Cardiac muscle cell (in vitro differentiated cells and primary cell): ENCODE data around the gene ADGRD2. TPM values are rescaled to one million over a fixed set of nuclear protein-coding genes. Genes with fewer than 3 reads are reported as not detected.

Experiments used
- DNase-seq, 2 donors: peaks; one replicate each; pipeline versions ENCODE4 v3.0.0 to v3.0.0-alpha.2; 2010 to 2017; ENCODE audit warnings: low read depth in 1 of 2, low spot score in 1 of 2
- H3K27ac ChIP-seq: fragments of 200-600 bp; sonication (generic); 2 replicates; pipeline ENCODE4 v1.5.1; 2016
- H3K27me3 ChIP-seq: fragments of 200-600 bp; sonication (generic); 2 replicates; pipeline ENCODE4 v1.6.0; 2016; ENCODE audit warnings: control low read depth
- H3K36me3 ChIP-seq: fragments of 200-600 bp; sonication (generic); 2 replicates; pipeline ENCODE4 v1.5.1; 2016; ENCODE audit warnings: control low read depth
- H3K4me1 ChIP-seq: fragments of 200-600 bp; sonication (generic); 2 replicates; pipeline ENCODE4 v1.8.1; 2017; ENCODE audit warnings: low read depth, mild to moderate bottlenecking, mixed run types
- H3K4me3 ChIP-seq: fragments of 200-600 bp; sonication (generic); 2 replicates; pipeline ENCODE4 v1.5.1; 2016; ENCODE audit warnings: mild to moderate bottlenecking
- H3K9me3 ChIP-seq: fragments of 200-600 bp; sonication (generic); 2 replicates; pipeline ENCODE4 v1.5.1; 2017; ENCODE audit warnings: low read depth, mild to moderate bottlenecking, control low read depth
- polyA plus RNA-seq: library from polyadenylated mRNA; unstranded; fragments of >200 nt; fragmentation: Nextera tagmentation; extraction: Ambion mirVana; gene quantifications from 2 replicates; pipeline ENCODE4 v1.2.1, GENCODE V29; 2016
- total RNA-seq: library from RNA; depleted of rRNA; stranded (reverse); fragments of >200 nt; gene quantifications from 2 replicates; pipeline ENCODE4 v1.2.3, GENCODE V29; 2016
- TF ChIP-seq, protein P1 (sequence below): IDR thresholded peaks from 2 replicates; pipeline ENCODE4 v1.5.1; 2012; ENCODE audit warnings: low read depth, mild to moderate bottlenecking, low read length

The ADGRD2 gene
- total and polyA plus RNA-seq, 2 experiments from 2014 or later: not detected

DNA sequence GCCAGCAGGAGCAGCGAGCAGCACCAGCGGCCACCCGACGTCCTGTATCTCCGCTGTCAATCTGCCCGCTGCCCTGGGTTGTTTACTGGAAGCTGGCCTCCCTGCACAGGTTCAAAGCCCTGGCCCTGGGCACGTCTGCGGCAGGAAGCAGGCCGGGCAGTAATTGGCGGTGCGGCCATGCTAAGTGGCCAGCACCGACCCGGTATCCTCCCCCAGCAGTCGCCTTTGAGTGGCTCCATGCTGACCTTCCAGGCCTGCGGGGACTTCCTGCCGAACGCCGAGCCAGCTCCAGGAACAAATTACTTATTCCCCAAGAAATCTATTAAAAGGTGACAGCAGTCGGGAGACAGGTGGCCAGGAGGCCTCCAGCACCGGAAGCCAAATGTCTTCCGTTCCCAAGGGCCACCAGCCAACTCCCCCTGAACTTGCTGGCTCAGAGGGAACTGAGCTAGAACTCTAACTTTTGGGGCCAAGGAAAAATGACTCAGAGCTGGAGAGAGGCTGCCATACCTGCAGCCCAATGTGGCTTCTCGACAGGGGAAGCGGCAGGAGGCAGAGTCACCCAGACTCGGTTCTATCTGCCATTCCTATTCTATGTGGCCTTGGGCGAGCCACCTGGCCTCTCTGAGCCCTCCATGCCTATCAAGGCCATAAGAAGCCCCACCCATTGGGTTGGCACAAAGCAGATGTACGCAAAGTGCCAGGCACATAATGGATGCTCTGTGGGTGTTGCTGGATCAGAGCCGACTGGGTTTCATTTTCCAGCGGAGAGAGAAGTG is 21.3 kb upstream of the ADGRD2 start:
- TF ChIP-seq, protein P1, sequence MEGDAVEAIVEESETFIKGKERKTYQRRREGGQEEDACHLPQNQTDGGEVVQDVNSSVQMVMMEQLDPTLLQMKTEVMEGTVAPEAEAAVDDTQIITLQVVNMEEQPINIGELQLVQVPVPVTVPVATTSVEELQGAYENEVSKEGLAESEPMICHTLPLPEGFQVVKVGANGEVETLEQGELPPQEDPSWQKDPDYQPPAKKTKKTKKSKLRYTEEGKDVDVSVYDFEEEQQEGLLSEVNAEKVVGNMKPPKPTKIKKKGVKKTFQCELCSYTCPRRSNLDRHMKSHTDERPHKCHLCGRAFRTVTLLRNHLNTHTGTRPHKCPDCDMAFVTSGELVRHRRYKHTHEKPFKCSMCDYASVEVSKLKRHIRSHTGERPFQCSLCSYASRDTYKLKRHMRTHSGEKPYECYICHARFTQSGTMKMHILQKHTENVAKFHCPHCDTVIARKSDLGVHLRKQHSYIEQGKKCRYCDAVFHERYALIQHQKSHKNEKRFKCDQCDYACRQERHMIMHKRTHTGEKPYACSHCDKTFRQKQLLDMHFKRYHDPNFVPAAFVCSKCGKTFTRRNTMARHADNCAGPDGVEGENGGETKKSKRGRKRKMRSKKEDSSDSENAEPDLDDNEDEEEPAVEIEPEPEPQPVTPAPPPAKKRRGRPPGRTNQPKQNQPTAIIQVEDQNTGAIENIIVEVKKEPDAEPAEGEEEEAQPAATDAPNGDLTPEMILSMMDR: no peak
- DNase-seq: no peak
- no peak overlapping the region for H3K27ac ChIP-seq
- no peaks in the 10 kb centered on the region for H3K36me3 ChIP-seq
- H3K9me3 ChIP-seq: no peaks in the 10 kb centered on the region
- H3K4me3 ChIP-seq: no peak overlapping the region
- H3K27me3 ChIP-seq: no peaks in the 10 kb centered on the region
- no peaks in the 10 kb centered on the region for H3K4me1 ChIP-seq

DNA sequence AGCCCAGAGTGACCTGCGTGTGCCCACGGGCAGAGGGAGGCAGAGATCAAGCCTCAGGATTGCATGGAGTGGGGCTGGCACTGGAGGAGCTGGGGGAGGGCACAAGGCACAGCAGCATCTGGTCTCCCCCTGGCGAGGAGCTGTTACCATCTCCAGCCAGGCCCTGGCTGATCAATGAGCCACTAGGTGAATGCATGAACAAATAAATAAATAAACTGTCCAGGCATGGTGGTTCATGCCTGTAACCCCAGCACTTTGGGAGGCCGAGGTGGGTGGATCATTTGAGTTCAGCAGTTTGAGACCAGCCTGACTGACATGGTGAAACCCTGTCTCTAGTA is 20.8 kb upstream of the ADGRD2 start:
- H3K27me3 ChIP-seq: no peaks in the 10 kb centered on the region
- no peak for DNase-seq
- no peaks in the 10 kb centered on the region for H3K36me3 ChIP-seq
- H3K9me3 ChIP-seq: no peaks in the 10 kb centered on the region
- no peaks in the 10 kb centered on the region for H3K4me1 ChIP-seq
- H3K27ac ChIP-seq: no peak overlapping the region
- H3K4me3 ChIP-seq: no peak overlapping the region
- TF ChIP-seq, protein P1: no peak

DNA sequence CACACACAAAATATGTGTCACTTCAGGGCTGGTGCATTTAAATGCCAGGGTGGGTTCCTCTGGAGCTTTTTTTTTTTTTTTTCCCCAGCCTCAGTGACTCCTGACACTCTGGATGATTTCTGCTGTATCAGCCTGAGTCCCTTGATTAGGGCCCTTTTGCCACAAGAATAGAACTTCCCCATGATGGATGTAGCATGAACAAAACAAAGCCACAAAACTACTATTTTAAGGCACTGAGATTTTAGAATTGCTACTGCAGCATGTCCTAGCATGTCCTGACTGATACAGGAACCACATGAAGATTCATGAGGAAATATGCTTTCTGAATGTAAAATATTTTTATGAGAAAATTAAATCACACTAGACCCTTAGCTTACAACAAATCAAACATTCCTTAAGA is 13.9 kb upstream of the ADGRD2 start:
- TF ChIP-seq, protein P1: no peak
- no peak for DNase-seq
- no peaks in the 10 kb centered on the region for H3K36me3 ChIP-seq
- no peak overlapping the region for H3K27ac ChIP-seq
- H3K27me3 ChIP-seq: no peaks in the 10 kb centered on the region
- H3K4me3 ChIP-seq: no peak overlapping the region
- no peaks in the 10 kb centered on the region for H3K9me3 ChIP-seq
- H3K4me1 ChIP-seq: no peaks in the 10 kb centered on the region

DNA sequence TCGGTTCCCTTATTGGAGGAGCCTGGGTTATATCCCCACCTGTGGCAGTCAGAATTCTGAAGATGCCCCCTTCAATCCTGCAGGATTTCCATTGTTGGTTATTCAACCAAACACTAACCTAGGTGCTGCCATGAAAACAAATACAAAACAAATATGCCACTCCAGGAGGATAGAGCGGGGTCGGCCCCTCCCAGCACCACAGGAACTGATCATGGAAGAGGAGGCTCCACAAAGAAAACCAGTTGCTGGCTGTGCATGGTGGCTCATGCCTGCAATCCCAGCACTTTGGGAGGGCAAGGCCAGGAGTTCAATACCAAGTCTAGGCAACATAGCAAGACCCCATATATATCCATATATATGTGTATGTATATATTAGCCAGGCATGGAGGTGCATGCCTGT is 13.2 kb upstream of the ADGRD2 start:
- TF ChIP-seq, protein P1: no peak
- no peaks in the 10 kb centered on the region for H3K36me3 ChIP-seq
- no peaks in the 10 kb centered on the region for H3K9me3 ChIP-seq
- no peaks in the 10 kb centered on the region for H3K4me1 ChIP-seq
- no peaks in the 10 kb centered on the region for H3K27me3 ChIP-seq
- H3K27ac ChIP-seq: no peak overlapping the region
- no peak for DNase-seq
- no peak overlapping the region for H3K4me3 ChIP-seq

DNA sequence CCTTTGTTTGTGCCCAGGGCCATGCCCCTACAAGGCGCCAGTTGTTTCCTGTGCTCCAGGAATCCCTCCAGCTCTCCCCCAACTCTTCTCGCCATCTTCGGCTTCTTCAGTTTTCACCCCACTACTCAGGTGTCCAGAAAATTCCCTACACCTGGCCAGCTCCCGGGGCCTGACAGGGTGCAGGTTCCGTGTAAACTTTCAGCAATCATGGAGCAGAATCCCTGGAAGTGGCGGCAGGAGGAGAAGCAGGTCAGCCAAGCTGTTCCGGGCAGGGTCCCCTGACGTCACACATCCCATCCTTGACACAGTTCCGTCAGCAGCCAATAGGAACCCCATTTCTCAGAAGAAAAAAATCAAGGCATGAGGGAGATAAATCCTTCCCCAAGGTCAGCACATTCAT is 12.2 kb upstream of the ADGRD2 start:
- Histone ChIP-seq H3K27ac (no peak overlapping the region), H3K36me3 (no peaks in the 10 kb centered on the region), H3K27me3 (no peaks in the 10 kb centered on the region), H3K4me1 (no peaks in the 10 kb centered on the region), H3K9me3 (no peaks in the 10 kb centered on the region), H3K4me3 (no peak overlapping the region)
- TF ChIP-seq, protein P1: no peak
- DNase-seq: no peak
